Tibial nerve (tissue), 3 donors: ENCODE data around the gene CENPM.

ENCODE experiments used
- CTCF ChIP-seq, 5 experiments: fragments of 200-600 bp in 3 of 5; fragments of 450-650 bp in 2 of 5; sonication (generic) in 3 of 5; IDR thresholded peaks; one replicate each; pipeline ENCODE4 v1.5.1; 2016 to 2019; ENCODE audit warnings: antibody characterized with exemption in 5 of 5, mild to moderate bottlenecking in 3 of 5, moderate library complexity in 2 of 5
- POLR2A ChIP-seq, 2 donors: fragments of 450-650 bp; IDR thresholded peaks; one replicate each; pipeline ENCODE4 v1.6.1; 2017; ENCODE audit warnings: antibody characterized with exemption in 2 of 2, mild to moderate bottlenecking in 2 of 2, moderate library complexity in 2 of 2

GRCh38 chr22:41927813-41928212 lies 19.1 kb downstream of the CENPM start:
- TF ChIP-seq CTCF (IDR thresholded peaks at IDR 0.05) = no peak
- TF ChIP-seq POLR2A (IDR thresholded peaks at IDR 0.05) = no peak
